GM12878 (cell line): Measurements from ENCODE around the gene PLAC1.

Source experiments
- CHD2 ChIP-seq: IDR thresholded peaks from 2 replicates; pipeline ENCODE4 v1.6.1; 2011; ENCODE audit warnings: low read depth, low read length, improper control_type of control experiment, borderline replicate concordance
- EP300 ChIP-seq, 2 experiments: fragments of 150-350 bp in 1 of 2; IDR thresholded peaks; 2 replicates each; pipeline ENCODE4 v1.6.1; 2011 to 2012; ENCODE audit warnings: low read depth in 2 of 2, low read length in 2 of 2, borderline replicate concordance in 1 of 2, improper control_type of control experiment in 1 of 2, inconsistent platforms in 1 of 2; ENCODE audit not compliant: control insufficient read depth in 1 of 2
- ETV6 ChIP-seq, 2 experiments: fragments of 450-650 bp in 1 of 2; IDR thresholded peaks in 1 of 2; conservative IDR thresholded peaks in 1 of 2; 2 replicates each; pipeline ENCODE4 v1.6.1; 2014; ENCODE audit warnings: antibody characterized with exemption in 1 of 2, borderline replicate concordance in 1 of 2, low read depth in 1 of 2, mild to moderate bottlenecking in 1 of 2, moderate library complexity in 1 of 2
- GABPA ChIP-seq: IDR thresholded peaks from 2 replicates; pipeline ENCODE4 v1.6.1; 2014; ENCODE audit warnings: antibody characterized with exemption, low read depth, mild to moderate bottlenecking, inconsistent platforms
- HCFC1 ChIP-seq: fragments of 150-350 bp; IDR thresholded peaks from 2 replicates; pipeline ENCODE4 v1.6.1; 2014; ENCODE audit warnings: low read length
- JUNB ChIP-seq: IDR thresholded peaks from 2 replicates; pipeline ENCODE4 v1.6.1; 2016; ENCODE audit warnings: antibody characterized with exemption, mild to moderate bottlenecking
- POLR2AphosphoS5 ChIP-seq: IDR thresholded peaks from 2 replicates; pipeline ENCODE4 v1.6.1; 2011; ENCODE audit warnings: mild to moderate bottlenecking, low read length, inconsistent platforms
- ZNF217 ChIP-seq: fragments of 450-650 bp; IDR thresholded peaks from 2 replicates; pipeline ENCODE4 v1.6.1; 2017; ENCODE audit warnings: antibody characterized with exemption, mild to moderate bottlenecking
- TF ChIP-seq, protein P1 (sequence below), 3 experiments: IDR thresholded peaks in 2 of 3; conservative IDR thresholded peaks in 1 of 3; 2 replicates each; pipeline ENCODE4 v1.5.1; 2011; ENCODE audit warnings: low read depth in 3 of 3, low read length in 3 of 3, mild to moderate bottlenecking in 3 of 3, control low read depth in 2 of 3, moderate library complexity in 2 of 3, inconsistent platforms in 1 of 3, mixed read lengths in 1 of 3; ENCODE audit not compliant: control insufficient read depth in 2 of 3, insufficient read depth in 1 of 3; ENCODE audit errors: extremely low read depth in 1 of 3
- TF ChIP-seq, protein P2 (sequence below): IDR thresholded peaks from 2 replicates; pipeline ENCODE4 v1.6.1; 2012; ENCODE audit warnings: low read depth, low read length, improper control_type of control experiment

DNA sequence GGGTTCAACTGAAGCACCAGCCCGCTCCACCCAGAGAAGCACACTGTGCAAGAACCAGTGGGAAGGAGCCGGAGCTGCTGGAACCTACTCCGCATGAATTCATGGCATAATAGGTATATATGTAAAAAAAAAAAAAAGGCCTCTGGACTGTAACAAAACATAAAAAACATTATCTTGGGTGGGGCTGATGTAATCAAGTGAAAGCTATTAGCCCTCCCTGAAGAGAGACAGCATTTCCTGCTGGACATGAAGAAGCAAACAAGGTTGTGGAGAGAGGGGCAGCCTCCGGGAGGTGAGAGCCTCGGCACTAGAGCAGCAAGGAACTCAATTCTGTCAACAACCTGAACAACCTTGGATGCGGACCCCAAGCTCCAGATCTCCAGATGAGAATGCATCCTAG is 50.7 kb downstream of the PLAC1 start:
- TF ChIP-seq JUNB (no peak), GABPA (no peak), EP300 (IDR thresholded peaks at IDR 0.05; ENCODE audit: borderline replicate concordance in 1 of 2, control insufficient read depth in 1 of 2, low read depth in 2 of 2, low read length in 2 of 2) (no peak), POLR2AphosphoS5 (no peak), HCFC1 (no peak), CHD2 (no peak), ETV6 (conservative IDR thresholded peaks at IDR 0.05 in 1 of 2, IDR thresholded peaks at IDR 0.05 in 1 of 2; ENCODE audit: borderline replicate concordance in 1 of 2, low read depth in 1 of 2) (no peak), ZNF217 (no peak)
- TF ChIP-seq, protein P1, sequence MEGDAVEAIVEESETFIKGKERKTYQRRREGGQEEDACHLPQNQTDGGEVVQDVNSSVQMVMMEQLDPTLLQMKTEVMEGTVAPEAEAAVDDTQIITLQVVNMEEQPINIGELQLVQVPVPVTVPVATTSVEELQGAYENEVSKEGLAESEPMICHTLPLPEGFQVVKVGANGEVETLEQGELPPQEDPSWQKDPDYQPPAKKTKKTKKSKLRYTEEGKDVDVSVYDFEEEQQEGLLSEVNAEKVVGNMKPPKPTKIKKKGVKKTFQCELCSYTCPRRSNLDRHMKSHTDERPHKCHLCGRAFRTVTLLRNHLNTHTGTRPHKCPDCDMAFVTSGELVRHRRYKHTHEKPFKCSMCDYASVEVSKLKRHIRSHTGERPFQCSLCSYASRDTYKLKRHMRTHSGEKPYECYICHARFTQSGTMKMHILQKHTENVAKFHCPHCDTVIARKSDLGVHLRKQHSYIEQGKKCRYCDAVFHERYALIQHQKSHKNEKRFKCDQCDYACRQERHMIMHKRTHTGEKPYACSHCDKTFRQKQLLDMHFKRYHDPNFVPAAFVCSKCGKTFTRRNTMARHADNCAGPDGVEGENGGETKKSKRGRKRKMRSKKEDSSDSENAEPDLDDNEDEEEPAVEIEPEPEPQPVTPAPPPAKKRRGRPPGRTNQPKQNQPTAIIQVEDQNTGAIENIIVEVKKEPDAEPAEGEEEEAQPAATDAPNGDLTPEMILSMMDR (IDR thresholded peaks at IDR 0.05 in 2 of 3, conservative IDR thresholded peaks at IDR 0.05 in 1 of 3; ENCODE audit: control insufficient read depth in 2 of 3, extremely low read depth in 1 of 3, insufficient read depth in 1 of 3, low read depth in 3 of 3, low read length in 3 of 3): no peak
- TF ChIP-seq, protein P2, sequence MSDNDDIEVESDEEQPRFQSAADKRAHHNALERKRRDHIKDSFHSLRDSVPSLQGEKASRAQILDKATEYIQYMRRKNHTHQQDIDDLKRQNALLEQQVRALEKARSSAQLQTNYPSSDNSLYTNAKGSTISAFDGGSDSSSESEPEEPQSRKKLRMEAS: no peak
